ENCODE measurements around the gene ZAR1L. TPM values are rescaled to one million over a fixed set of nuclear protein-coding genes. Genes with fewer than 3 reads are reported as not detected.
A peak's percentile ranks its signal among the peaks of the same experiment; 100 is the strongest.

ZAR1L gene
- total RNA-seq, 1 experiment from 2014 or later = 0.21 TPM

DNA sequence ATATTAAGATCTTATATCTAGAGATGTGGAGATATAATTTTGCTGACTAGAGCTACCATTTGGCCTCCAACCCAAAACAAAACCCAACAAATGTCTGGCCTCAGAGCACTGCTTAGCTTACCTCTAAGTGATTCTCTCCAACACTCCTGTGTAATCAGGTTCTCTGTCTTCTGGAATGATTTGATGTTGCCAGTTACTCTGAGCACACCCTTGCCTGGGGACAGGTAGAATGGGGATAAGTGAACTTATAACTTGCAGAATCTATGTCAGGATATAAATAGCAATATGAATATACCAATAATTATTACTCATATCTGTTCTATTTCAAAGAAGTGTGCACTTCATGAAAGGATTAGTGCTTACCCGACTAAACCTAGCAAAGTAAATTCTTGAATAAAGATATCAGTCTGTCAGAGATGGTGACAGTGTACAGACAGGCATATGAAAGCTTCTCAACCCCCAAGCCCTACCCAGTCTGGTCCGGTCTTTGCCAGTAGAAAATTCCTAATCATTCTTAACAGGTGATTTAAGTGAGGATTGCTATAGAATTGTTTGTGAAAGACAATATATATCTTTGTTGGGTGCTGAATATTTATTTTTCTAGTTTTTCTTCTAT lies 33.0 kb downstream of the ZAR1L start:
- peaks cover 32% of the 10 kb centered on the region for H3K4me1 ChIP-seq (replicated peaks)

GRCh38 chr13:32281096-32281495 lies 34.1 kb downstream of the ZAR1L start:
- no peak overlapping the region for H3K4me3 ChIP-seq
- DNase-seq (ENCODE audit: low read depth in 1 of 2, low spot score in 2 of 2) = no peak

More for the DNA sequence above, 33.0 kb downstream of the ZAR1L start:
- DNase-seq (ENCODE audit: low read depth in 1 of 2, low spot score in 2 of 2) = no peak
- Histone ChIP-seq H3K27ac (no peak overlapping the region), H3K36me3 (no peaks in the 10 kb centered on the region), H3K9me3 (replicated peaks) (no peaks in the 10 kb centered on the region), H3K4me3 (no peak overlapping the region), H3K27me3 (replicated peaks) (no peaks in the 10 kb centered on the region)

GRCh38 chr13:32278426-32278825 lies 36.7 kb downstream of the ZAR1L start:
- H3K4me3 ChIP-seq = no peak overlapping the region
- no peak overlapping the region for H3K27ac ChIP-seq
- no peak for DNase-seq (ENCODE audit: low read depth in 1 of 2, low spot score in 2 of 2)
- H3K9me3 ChIP-seq (replicated peaks) = no peaks in the 10 kb centered on the region
- no peaks in the 10 kb centered on the region for H3K36me3 ChIP-seq
- H3K4me1 ChIP-seq (replicated peaks) = peaks cover 16% of the 10 kb centered on the region
- H3K27me3 ChIP-seq (replicated peaks) = no peaks in the 10 kb centered on the region

More at GRCh38 chr13:32281096-32281495, 34.1 kb downstream of the ZAR1L start:
- no peak overlapping the region for H3K27ac ChIP-seq
- peaks cover 33% of the 10 kb centered on the region for H3K4me1 ChIP-seq (replicated peaks)
- H3K27me3 ChIP-seq (replicated peaks) = no peaks in the 10 kb centered on the region
- H3K9me3 ChIP-seq (replicated peaks) = no peaks in the 10 kb centered on the region
- H3K36me3 ChIP-seq = no peaks in the 10 kb centered on the region

- no peak overlapping the region for H3K27ac ChIP-seq
- H3K4me1 ChIP-seq (replicated peaks) = peaks cover 16% of the 10 kb centered on the region
- no peak for DNase-seq (ENCODE audit: low read depth in 1 of 2, low spot score in 2 of 2)
- H3K36me3 ChIP-seq = no peaks in the 10 kb centered on the region
- no peaks in the 10 kb centered on the region for H3K27me3 ChIP-seq (replicated peaks)
- no peaks in the 10 kb centered on the region for H3K9me3 ChIP-seq (replicated peaks)
- no peak overlapping the region for H3K4me3 ChIP-seq
These were observed 37.3 kb downstream of the ZAR1L start for GRCh38 chr13:32277839-32278238.

- no peak for DNase-seq (ENCODE audit: low read depth in 1 of 2, low spot score in 2 of 2)
- no peak overlapping the region for H3K4me3 ChIP-seq
- peaks cover under 1% of the 10 kb centered on the region for H3K4me1 ChIP-seq (replicated peaks)
- H3K36me3 ChIP-seq = no peaks in the 10 kb centered on the region
- H3K27me3 ChIP-seq (replicated peaks) = no peaks in the 10 kb centered on the region
- H3K9me3 ChIP-seq (replicated peaks) = no peaks in the 10 kb centered on the region
- H3K27ac ChIP-seq = no peak overlapping the region
These were observed 43.0 kb downstream of the ZAR1L start for GRCh38 chr13:32272021-32272683.

GRCh38 chr13:32267836-32268439 lies 47.2 kb downstream of the ZAR1L start:
- H3K9me3 ChIP-seq (replicated peaks) = no peaks in the 10 kb centered on the region
- peaks cover 17% of the 10 kb centered on the region for H3K4me1 ChIP-seq (replicated peaks)
- no peak for DNase-seq (ENCODE audit: low read depth in 1 of 2, low spot score in 2 of 2)
- H3K27me3 ChIP-seq (replicated peaks) = no peaks in the 10 kb centered on the region
- H3K27ac ChIP-seq = no peak overlapping the region
- H3K36me3 ChIP-seq = no peaks in the 10 kb centered on the region
- no peak overlapping the region for H3K4me3 ChIP-seq

GRCh38 chr13:32266130-32266529 lies 49.0 kb downstream of the ZAR1L start:
- Histone ChIP-seq H3K4me3 (no peak overlapping the region), H3K4me1 (replicated peaks) (peaks cover 28% of the 10 kb centered on the region), H3K27ac (no peak overlapping the region), H3K27me3 (replicated peaks) (no peaks in the 10 kb centered on the region), H3K9me3 (replicated peaks) (no peaks in the 10 kb centered on the region), H3K36me3 (no peaks in the 10 kb centered on the region)
- DNase-seq (ENCODE audit: low read depth in 1 of 2, low spot score in 2 of 2) = no peak

DNA sequence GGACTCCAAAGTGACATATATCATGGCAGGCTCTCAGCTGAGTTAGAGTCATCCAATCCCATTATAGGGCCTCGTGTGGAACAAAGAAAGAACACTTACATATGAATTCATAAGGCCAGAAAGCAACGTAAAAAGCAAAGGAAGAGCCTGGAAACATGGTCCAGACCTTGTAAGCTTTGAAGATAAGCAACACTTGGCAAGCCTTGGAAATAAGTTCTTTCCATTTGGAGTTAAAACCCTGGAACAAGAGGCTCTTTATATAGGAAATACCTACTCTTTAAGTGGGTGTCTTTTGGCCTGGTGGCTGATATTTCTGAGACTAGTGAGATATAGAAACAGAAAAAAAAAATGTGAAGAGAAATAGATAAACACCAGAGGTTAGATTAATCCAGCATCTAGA lies 49.4 kb downstream of the ZAR1L start:
- peaks cover 32% of the 10 kb centered on the region for H3K4me1 ChIP-seq (replicated peaks)
- H3K9me3 ChIP-seq (replicated peaks) = no peaks in the 10 kb centered on the region
- no peak overlapping the region for H3K4me3 ChIP-seq
- no peak overlapping the region for H3K27ac ChIP-seq
- no peaks in the 10 kb centered on the region for H3K27me3 ChIP-seq (replicated peaks)
- H3K36me3 ChIP-seq = no peaks in the 10 kb centered on the region
- no peak for DNase-seq (ENCODE audit: low read depth in 1 of 2, low spot score in 2 of 2)

DNA sequence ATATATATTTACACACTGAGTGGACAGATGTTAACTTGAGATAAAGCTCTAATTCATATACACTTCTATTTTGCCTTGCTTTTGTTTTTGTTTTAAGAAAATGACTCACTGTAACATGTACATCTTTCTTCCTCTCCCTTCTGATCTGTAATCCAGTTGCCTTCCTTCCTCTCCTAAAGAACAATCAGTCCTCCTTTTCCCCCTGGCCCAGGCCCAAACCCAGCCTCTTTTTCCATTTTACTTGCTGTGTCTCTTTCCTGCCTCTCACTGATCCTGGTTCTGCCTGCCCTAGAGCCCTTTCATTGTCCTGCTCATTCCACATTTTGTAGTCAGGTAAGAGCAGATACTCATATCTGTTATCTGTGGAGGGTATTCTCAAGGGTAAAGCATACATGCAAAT lies 50.8 kb downstream of the ZAR1L start:
- no peak overlapping the region for H3K27ac ChIP-seq
- no peak overlapping the region for H3K4me3 ChIP-seq
- peak; percentile 52 to 57 for DNase-seq (ENCODE audit: low read depth in 1 of 2, low spot score in 2 of 2)
- H3K4me1 ChIP-seq (replicated peaks) = peaks cover 37% of the 10 kb centered on the region
- no peaks in the 10 kb centered on the region for H3K9me3 ChIP-seq (replicated peaks)
- no peaks in the 10 kb centered on the region for H3K36me3 ChIP-seq
- H3K27me3 ChIP-seq (replicated peaks) = no peaks in the 10 kb centered on the region

DNA sequence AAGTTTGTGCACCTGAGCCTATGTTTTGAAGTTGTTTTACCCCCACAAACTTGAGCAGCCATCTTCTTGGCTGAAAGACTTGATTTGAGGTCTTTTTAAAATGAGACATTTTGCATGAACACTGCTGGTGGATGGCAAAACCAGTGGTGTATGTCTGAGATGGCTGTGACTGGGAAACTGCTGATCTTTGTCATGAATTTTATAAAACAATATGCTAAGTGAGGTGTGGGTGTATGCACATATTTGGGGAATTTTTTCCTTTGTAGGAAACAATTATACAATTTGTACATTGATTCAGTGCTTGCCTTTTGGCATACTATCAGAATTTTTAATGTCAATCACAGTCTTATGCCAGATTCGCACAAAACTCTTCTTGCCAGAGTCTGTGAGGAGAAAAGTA lies 52.5 kb downstream of the ZAR1L start:
- Histone ChIP-seq H3K36me3 (no peaks in the 10 kb centered on the region), H3K4me1 (replicated peaks) (peaks cover 37% of the 10 kb centered on the region), H3K27me3 (replicated peaks) (no peaks in the 10 kb centered on the region), H3K4me3 (no peak overlapping the region), H3K9me3 (replicated peaks) (no peaks in the 10 kb centered on the region), H3K27ac (no peak overlapping the region)
- no peak for DNase-seq (ENCODE audit: low read depth in 1 of 2, low spot score in 2 of 2)

DNA sequence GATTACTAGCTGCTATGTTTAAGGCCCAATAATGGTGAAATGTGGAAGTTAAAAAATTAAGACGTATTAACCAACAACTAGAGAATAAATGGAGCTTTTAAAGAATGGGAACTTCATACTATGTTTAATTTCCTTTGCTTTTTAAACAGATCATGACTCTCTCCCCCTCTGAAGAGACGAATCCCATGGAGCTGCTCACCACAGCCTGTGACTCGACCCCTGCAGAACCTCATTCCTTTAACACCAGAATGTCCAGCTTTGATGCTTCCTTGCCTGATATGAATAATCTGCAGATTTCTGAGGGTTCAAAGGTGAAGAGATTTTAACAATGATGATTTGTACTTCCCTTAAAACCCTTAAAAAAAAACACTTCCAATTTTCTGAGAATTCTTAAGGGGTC lies 53.0 kb downstream of the ZAR1L start:
- no peaks in the 10 kb centered on the region for H3K9me3 ChIP-seq (replicated peaks)
- H3K27me3 ChIP-seq (replicated peaks) = no peaks in the 10 kb centered on the region
- no peak overlapping the region; the same call in 1 of the 2 replicates for H3K27ac ChIP-seq
- H3K36me3 ChIP-seq = no peaks in the 10 kb centered on the region
- H3K4me1 ChIP-seq (replicated peaks) = peaks cover 36% of the 10 kb centered on the region
- no peak for DNase-seq (ENCODE audit: low read depth in 1 of 2, low spot score in 2 of 2)
- H3K4me3 ChIP-seq = no peak overlapping the region

- H3K27ac ChIP-seq = no peak overlapping the region; the same call in 1 of the 2 replicates
- DNase-seq (ENCODE audit: low read depth in 1 of 2, low spot score in 2 of 2) = peak; percentile 63 to 73
These were observed 53.6 kb downstream of the ZAR1L start for GRCh38 chr13:32261567-32261966.

GRCh38 chr13:32259116-32259515 lies 56.0 kb downstream of the ZAR1L start:
- H3K36me3 ChIP-seq = no peaks in the 10 kb centered on the region

More at GRCh38 chr13:32261567-32261966, 53.6 kb downstream of the ZAR1L start:
- Histone ChIP-seq H3K4me1 (replicated peaks) (peaks cover 30% of the 10 kb centered on the region), H3K4me3 (no peak overlapping the region), H3K36me3 (no peaks in the 10 kb centered on the region), H3K9me3 (replicated peaks) (no peaks in the 10 kb centered on the region), H3K27me3 (replicated peaks) (no peaks in the 10 kb centered on the region)

DNA sequence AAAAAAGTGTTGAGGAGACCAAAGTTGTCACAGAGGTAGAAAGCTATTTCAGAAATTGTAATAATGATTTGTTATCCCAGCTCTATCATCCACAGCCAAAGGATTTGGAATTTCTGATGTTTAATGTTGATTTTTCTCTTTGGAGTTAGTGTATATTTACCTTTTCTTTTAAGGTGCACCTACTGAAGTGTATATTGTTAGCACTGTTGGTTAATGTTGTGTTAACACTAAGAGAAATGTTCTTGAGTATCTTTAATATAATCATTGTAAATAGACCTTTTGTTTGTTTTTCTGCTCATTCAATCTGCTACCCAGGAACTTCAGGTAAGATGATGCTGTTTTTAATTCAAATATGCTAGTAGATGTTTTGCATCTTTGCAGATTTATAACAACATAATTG lies 57.5 kb downstream of the ZAR1L start:
- no peaks in the 10 kb centered on the region for H3K9me3 ChIP-seq (replicated peaks)
- no peaks in the 10 kb centered on the region for H3K27me3 ChIP-seq (replicated peaks)
- DNase-seq (ENCODE audit: low read depth in 1 of 2, low spot score in 2 of 2) = no peak
- H3K4me1 ChIP-seq (replicated peaks) = peaks cover 20% of the 10 kb centered on the region
- H3K27ac ChIP-seq = no peak overlapping the region
- H3K36me3 ChIP-seq = no peaks in the 10 kb centered on the region
- H3K4me3 ChIP-seq = no peak overlapping the region

More at GRCh38 chr13:32259116-32259515, 56.0 kb downstream of the ZAR1L start:
- Histone ChIP-seq H3K27ac (no peak overlapping the region), H3K27me3 (replicated peaks) (no peaks in the 10 kb centered on the region), H3K9me3 (replicated peaks) (no peaks in the 10 kb centered on the region), H3K4me1 (replicated peaks) (peaks cover 23% of the 10 kb centered on the region), H3K4me3 (no peak overlapping the region)
- no peak for DNase-seq (ENCODE audit: low read depth in 1 of 2, low spot score in 2 of 2)

Data from SJSA1 (cell line).